ENCODE measurements around the gene ZBTB47.
A peak's percentile ranks its signal among the peaks of the same experiment; 100 is the strongest.

The ZBTB47 gene

GRCh38 chr3:42652611-42653302 lies 740 bp upstream of the ZBTB47 start:
- peak overlapping the region; percentile 71 for H3K4me3 ChIP-seq (ENCODE audit: low read depth, low read length)
- peak overlapping the region; percentile 18 for H3K27ac ChIP-seq
- no peaks in the 10 kb centered on the region for H3K27me3 ChIP-seq (replicated peaks)
- TF ChIP-seq, protein P1, sequence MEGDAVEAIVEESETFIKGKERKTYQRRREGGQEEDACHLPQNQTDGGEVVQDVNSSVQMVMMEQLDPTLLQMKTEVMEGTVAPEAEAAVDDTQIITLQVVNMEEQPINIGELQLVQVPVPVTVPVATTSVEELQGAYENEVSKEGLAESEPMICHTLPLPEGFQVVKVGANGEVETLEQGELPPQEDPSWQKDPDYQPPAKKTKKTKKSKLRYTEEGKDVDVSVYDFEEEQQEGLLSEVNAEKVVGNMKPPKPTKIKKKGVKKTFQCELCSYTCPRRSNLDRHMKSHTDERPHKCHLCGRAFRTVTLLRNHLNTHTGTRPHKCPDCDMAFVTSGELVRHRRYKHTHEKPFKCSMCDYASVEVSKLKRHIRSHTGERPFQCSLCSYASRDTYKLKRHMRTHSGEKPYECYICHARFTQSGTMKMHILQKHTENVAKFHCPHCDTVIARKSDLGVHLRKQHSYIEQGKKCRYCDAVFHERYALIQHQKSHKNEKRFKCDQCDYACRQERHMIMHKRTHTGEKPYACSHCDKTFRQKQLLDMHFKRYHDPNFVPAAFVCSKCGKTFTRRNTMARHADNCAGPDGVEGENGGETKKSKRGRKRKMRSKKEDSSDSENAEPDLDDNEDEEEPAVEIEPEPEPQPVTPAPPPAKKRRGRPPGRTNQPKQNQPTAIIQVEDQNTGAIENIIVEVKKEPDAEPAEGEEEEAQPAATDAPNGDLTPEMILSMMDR (IDR thresholded peaks at IDR 0.05; ENCODE audit: low read depth, low read length, missing control alignments) = no peak
- peaks cover 3% of the 10 kb centered on the region for H3K36me3 ChIP-seq (replicated peaks)
- in situ Hi-C loops (cut with HindIII; ENCODE audit: low pct_ligation_motif_present, low sequenced_read_pairs) = no loop called here
- peak; percentile 78 for DNase-seq

GRCh38 chr3:42653303-42653559 lies 266 bp upstream of the ZBTB47 start:
- TF ChIP-seq, protein P1 (IDR thresholded peaks at IDR 0.05; ENCODE audit: low read depth, low read length, missing control alignments) = no peak
- no peak for DNase-seq
- in situ Hi-C loops (cut with HindIII; ENCODE audit: low pct_ligation_motif_present, low sequenced_read_pairs) = no loop called here
- H3K27me3 ChIP-seq (replicated peaks) = no peaks in the 10 kb centered on the region
- H3K27ac ChIP-seq = peak overlapping the region; percentile 18
- peak overlapping the region; percentile 71 for H3K4me3 ChIP-seq (ENCODE audit: low read depth, low read length)
- H3K36me3 ChIP-seq (replicated peaks) = peaks cover 3% of the 10 kb centered on the region

- Histone ChIP-seq H3K36me3 (replicated peaks) (peaks cover 10% of the 10 kb centered on the region), H3K27me3 (replicated peaks) (no peaks in the 10 kb centered on the region), H3K4me3 (ENCODE audit: low read depth, low read length) (peak overlapping the region; percentile 71), H3K27ac (peak overlapping the region; percentile 69)
- in situ Hi-C loops (cut with HindIII; ENCODE audit: low pct_ligation_motif_present, low sequenced_read_pairs) = no loop called here
- TF ChIP-seq, protein P1 (IDR thresholded peaks at IDR 0.05; ENCODE audit: low read depth, low read length, missing control alignments) = no peak
- no peak for DNase-seq
These were observed 1.1 kb downstream of the ZBTB47 start for GRCh38 chr3:42654331-42655201.

DNA sequence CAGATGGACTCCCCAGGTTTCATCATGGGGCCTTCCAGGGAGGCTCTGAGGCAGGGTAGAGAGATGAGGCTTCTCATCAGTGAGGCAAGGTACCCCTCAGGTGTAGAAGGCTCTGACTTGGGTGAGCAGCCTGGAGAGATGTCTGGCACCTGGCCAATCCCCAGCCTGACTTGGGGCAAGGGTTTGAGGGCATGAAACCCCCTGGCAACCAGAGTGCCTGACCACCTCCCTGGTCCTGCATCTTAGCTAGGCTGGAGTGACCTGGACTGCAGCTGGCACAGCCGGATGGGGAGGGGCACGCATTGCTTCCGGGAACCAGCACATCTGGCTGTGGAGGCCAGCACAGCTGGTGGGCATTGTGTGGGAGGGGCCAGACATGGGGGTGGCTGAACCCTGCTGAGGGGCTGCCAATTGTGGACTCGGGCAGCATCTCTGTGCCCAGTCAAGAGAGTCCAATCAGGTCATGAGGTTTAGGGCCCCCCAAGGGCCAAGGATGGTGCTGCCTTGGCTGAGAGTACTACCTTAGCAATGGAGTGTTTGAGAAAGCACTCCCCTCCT lies 1.9 kb downstream of the ZBTB47 start:
- DNase-seq = no peak
- Histone ChIP-seq H3K36me3 (replicated peaks) (peaks cover 13% of the 10 kb centered on the region), H3K27ac (no peak overlapping the region), H3K4me3 (ENCODE audit: low read depth, low read length) (peak overlapping the region; percentile 71), H3K27me3 (replicated peaks) (no peaks in the 10 kb centered on the region)
- TF ChIP-seq, protein P1 (IDR thresholded peaks at IDR 0.05; ENCODE audit: low read depth, low read length, missing control alignments) = no peak
- in situ Hi-C loops (cut with HindIII; ENCODE audit: low pct_ligation_motif_present, low sequenced_read_pairs) = no loop called here

GRCh38 chr3:42655980-42656679 lies 2.6 kb downstream of the ZBTB47 start:
- TF ChIP-seq, protein P1 (IDR thresholded peaks at IDR 0.05; ENCODE audit: low read depth, low read length, missing control alignments) = no peak
- H3K27ac ChIP-seq = no peak overlapping the region
- H3K36me3 ChIP-seq (replicated peaks) = peaks cover 14% of the 10 kb centered on the region
- peak; percentile 55 for DNase-seq
- no peaks in the 10 kb centered on the region for H3K27me3 ChIP-seq (replicated peaks)
- H3K4me3 ChIP-seq (ENCODE audit: low read depth, low read length) = peak overlapping the region; percentile 71
- in situ Hi-C loops (cut with HindIII; ENCODE audit: low pct_ligation_motif_present, low sequenced_read_pairs) = no loop called here
